Activated CD4-positive, alpha-beta T cell treated with anti-CD3 and anti-CD28 coated beads, Interleukin-2, Interleukin-6, amounts not matched to agents 100 ng/mL and 50 ng/mL, durations not matched to agents 16 hours and 8 hours (primary cell): ENCODE results near the gene EMC1.

Experiments used
- DNase-seq: peaks from one replicate; pipeline ENCODE4 v3.0.0-alpha.2; 2020

Gene EMC1

DNA sequence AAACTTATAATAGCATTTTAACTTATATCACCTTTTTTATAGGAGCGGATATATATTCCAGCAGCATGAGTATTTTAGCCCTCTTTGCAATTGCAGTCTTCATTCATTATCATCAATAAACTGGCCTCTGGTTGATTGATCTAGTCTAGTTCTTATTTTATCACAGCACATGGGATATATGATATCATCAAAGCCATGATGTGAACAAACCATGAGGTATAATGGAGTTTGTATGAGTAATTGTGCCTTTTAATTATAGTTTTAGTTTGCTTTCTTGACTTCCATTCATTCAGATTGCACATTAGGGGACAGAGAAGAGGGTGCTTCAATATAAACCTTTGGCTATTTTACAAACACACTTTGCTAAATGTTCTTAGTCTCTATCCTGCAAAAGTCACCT, 37.7 kb downstream of the EMC1 start:
- no peak for DNase-seq

DNA sequence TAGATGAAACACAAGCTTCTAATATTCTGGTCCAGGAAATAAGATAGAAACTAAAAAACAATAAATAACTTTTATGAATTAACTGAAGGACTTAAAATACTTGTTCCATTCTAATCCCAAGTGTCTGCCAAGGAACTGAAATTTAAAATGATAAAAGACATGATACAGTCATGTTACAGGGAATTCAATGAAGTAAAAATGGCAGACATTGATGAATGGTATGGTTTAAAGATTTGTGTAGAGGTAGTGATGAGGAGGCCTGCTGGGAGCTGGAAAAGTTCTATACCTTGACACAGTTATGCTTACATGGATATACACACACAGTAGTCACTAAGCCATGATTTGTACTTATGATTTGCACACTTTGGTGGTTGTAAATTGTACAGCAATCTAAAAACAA, 39.2 kb downstream of the EMC1 start:
- DNase-seq: no peak

DNA sequence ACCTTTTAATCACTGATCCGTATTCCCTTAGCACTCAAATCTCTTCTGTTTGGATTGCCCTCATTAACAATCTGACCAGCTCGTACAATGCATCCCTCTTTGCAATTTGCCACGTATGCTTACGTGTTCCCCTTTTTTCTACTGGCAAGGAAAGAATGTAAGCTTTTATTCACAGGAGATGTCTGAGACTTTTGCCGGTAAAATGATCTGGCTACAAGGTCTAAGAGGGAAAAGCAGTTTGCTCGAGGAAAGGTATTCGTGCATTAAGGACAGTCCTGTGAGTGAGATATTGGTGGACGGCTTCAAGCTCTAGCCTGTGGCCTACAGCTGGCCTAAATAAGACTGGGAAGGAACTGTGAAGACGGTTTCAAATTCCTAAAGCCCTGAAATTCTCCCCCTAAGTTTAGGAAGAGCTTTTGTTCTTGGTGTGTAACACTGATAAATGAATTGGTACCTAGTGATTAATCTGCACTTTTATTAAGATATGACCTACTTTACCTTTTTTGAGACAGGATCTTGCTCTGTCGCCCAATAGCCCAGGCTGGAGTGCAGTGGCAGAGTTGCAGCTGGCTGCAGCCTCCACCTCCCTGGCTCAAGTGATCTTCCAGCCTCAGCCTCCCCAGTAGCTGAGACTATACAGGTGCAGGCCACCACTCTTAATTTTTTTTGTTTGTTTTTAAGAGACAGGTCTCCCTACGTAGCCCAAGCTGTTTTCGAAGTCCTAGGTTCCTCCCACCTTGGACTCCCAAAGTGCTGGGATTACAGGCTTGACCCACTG, 40.4 kb downstream of the EMC1 start:
- no peak for DNase-seq

DNA sequence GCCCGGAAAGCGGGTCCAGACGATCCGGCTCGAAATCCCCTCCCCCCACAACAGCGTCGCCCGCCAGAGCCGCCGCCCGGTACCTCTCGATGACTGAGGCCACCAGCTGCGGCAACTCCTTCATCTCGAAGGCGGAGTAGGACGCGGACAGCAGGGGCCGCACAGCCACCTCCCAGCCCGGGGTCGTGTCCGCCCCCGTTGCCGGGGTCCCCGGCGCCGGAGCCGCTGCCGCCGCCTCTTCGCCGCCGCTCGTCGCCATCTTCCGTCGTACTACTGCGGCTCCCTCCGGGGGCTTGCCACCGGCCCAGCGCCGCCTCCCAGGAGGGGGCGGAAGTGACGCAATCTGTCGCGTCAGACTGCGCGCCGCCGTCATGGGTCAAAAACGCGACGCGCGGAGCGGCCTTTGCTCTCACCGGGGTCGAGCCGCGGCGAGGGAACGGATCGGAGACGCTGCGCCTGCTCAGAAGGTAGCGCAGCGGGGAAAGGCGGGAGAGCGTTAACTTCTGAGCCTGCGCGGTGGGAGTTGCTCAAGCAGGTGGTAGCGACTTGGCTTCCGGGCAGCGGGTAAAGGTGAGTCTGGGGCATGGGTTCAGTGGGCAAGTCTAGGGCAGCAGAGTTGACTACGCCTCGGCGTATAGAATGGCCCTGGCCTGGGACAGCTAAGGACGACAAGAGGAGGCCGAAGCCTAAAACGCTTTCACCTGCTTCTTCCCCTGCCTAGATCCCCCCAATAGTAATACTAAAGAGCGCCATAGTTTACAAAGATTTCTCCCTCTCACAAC, 41.1 kb downstream of the EMC1 start, which contains the start of gene UBR4:
Gene UBR4, minus strand, starts transcription at position 277 of the 782 bp plus-strand sequence. Its CDS starts 18 bp downstream, at position 259.
- peak; percentile 98 for DNase-seq

DNA sequence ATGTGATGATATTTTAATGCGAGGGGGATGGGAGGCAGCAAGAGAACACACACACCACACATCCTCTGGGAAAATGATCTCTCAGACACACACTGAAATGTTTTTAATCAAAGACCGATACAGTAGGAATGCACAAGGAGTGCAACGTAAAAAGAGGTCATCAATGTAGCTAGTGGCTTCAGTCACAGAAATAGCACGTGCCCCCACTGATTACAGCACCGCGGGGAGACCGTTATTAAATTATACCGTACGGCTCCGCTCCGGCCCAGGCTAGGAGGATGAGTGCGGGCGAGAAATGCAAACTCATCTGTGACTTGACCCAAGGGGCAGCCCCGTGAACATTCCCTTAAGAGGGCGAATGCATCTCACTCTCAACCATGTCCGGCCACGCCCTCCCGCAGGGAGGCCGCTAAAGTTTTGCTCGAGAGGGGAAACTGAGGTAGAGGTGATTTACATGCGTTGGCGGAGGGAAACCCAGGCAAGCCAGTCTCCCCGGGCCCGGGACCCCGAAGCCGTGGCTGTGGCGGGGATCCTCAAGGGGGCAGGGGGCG, 41.8 kb downstream of the EMC1 start:
- peak; percentile 79 for DNase-seq

DNA sequence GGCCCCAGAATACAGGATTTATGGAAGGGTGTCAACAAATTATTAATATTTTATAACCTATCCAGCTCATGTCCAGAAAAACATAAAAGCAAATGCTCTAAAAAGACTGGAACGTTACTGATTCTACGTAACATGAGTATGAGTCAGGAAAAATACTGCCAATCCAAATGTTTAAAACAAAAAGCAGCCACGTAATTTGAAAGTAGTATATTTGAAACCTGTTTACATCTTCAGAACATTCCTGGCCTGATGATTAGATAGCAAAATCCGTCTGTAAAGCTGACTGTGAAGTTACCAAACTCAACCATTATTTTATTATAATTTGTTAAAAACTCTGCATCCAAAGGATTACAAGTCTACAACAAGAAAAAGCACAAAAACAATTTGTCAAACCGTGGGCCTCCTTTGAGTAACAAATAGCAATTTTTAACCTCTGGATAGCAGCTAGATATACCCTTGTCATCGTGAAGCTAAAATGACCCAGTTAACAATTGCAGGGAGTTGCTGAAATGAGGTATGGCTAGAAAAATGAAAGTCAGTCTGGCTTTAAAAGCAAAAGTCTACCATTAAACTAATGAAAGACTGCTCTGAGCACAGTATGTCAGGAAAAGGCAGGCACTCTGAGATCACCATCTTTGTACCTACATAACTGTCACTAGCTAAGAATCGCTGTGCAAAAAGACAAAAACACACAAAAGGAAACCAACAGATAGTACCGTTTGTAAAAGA, 42.5 kb downstream of the EMC1 start:
- no peak for DNase-seq

DNA sequence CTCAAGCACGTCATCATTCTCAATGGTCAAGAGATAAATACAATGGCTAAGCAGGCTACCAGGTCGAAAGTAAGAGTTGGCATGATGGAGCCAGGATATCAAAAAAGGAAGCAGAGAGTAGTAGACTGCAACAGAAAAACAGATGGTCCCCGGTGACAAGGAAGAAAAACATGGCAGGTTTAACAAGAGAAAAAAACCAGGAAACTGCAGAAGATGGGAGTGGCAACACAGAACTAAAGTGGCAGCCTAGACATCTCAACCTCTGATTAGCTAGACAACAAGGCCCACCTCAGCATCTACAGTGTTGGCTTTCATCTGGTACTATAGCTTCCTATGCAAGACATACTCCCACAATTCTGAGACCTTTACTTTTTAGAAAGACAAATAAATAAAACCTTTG, 44.4 kb downstream of the EMC1 start:
- DNase-seq: no peak

DNA sequence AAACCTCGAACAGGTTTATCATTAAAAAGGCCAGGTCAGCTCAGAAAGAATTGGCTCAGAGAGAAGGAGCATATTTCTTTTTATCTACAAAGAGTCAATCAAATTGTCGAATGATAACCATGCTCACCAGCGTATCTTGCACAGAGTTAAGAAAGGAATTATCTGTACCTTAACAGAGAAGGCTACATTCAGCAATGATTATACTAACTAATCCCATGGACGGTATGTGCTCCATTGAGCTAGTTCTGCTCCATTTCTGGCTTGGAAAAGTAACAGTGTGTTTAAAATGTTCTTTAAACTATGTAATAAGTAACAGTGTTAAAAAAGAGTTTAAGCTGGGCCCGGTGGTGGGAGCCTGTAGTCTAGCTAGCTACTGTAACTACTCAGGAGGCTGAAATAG, 45.5 kb downstream of the EMC1 start:
- no peak for DNase-seq

DNA sequence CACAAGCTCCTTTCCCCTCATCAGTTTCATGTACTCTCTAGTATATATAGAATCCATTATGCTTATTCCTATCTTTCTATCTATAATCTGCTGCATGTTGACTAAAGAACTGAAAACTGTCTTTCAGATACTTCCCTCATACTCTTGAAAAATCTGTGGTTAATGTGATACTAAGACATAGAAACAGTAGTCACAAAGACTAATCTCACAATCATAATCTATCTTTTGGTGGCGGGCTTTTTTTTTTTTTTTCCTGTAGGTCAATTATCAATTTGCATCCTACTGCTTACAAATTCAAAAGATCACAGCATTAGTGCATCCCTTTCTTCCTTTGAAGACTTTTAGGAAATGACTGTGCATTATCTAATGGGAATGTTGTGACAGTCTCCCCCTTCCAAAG, 45.9 kb downstream of the EMC1 start:
- DNase-seq: peak; percentile 28

DNA sequence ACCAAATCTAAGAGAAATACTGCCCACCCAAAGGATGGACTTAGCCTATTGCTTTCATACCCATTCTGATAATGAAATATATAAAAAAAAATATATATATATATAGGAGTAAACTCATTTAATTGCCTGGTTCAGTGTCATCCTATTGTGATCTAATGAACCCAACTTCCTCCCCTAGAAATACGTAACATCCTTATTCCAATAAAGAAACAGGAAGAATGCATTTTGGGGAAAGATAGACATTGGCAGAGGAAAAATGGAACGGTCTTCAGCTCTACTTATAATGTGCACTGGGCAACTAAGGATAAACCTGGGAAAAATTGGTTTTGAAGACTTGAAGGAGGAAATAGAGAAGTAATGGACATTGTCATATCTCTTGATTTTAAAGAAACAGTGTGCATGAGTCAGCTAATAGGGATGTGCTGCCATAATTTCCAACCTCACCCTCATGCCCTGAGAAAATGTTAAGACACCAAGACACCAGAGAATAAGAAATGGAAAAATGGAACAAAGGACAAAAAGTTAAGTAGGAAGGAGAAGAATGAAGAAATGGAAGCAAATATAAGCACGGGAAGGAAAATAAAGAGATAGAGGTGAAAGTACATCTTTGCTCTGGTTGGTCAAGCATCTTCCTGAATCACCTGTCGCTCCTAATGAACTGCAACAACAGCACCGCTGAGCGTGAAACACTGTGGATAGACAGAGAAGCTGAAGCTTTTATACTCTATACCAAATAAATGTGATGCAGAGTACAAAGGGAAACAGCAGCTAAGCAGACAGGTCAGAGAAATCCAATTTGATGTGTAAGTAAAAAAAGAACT, 46.7 kb downstream of the EMC1 start:
- no peak for DNase-seq

DNA sequence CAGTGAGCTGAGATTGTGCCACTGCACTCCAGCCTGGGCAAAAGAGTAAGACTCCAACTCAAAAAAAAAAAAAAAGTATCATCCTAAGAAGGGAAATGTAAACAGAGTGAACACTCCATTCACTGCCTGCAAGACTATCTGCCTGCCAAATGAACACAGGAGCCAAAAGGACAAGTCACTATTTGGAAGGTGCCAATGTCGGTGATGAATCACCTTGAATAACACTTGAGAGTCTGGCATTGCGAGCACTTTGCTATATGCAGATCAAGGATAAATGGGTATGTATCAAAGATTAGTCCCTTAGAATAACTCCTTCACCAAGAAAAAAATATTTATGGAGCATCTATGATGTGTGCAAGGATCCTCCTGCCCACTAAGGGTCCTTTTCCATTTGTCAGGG, 47.9 kb downstream of the EMC1 start:
- DNase-seq: no peak

DNA sequence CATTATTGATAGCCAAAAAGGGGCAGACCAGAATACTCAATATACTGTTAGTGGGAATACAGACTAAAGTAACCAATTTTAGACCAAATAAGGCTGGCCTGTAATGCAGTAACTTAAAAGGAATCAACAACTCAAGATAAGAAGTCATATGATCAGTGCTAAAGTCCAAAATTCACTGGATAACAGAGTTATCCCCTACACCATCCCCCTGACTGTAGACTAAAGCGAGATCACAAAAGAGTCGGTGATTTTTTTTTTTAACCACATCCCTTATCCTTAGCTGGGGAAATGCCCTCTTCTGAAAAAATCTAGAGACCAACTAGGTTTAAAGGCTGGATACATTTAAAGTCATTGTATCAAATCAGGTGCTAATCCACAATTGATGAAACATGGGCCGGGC, 48.9 kb downstream of the EMC1 start:
- no peak for DNase-seq

DNA sequence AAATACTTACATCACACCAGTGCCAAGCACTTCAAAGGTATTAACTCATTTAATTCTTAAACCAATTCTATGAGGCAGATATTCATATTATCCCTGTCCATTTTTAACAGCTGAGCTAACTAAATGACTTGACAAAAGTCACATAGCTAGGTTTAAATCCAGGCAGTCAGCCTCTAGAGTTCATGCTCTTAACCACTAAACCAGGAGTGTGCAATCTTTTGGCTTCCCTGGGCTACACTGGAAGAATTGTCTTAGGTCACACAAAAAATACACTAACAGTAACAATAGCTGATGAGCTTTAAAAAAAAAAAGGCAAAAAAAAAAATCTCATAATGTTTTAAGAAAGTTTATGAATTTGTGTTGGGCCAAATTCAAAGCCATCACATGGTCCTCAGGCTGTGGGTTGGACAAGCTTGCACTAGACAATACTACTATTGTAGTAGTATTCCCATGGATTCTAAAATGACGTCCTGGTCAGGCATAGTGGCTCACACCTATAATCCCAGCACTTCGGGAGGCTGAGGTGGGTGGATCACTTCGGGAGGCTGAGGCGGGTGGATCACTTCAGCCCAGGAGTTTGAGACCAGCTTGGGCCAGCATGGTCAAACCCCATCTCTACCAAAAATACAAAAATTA, 51.2 kb downstream of the EMC1 start:
- no peak for DNase-seq

DNA sequence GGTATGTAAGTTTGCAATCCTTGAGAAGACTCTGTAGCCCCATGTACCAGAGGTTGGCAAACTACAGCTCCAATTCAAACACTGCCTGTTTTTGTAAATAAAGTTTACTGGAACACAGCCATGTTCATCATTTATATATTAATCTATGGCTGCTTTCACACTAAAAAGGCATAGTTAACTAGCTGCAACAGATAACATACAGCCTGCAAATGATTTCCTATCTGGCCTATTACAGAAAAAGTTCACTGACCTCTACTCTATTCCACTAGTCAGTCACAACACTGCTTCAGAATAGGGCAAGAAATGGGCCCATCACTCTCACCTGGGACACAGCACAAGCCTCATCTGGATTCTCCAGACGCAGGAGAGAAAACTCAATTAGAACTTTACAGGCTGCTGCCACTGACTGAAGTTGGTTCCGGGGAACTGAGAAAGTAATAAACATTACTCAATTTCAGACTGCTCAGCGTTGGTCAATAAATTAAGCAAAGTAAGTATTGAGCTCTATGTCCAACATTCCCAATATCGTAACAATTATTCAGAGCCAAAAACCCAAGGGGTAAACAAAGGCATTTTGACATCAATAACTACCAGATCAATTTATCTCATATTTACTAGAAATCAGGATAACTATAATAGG, 51.9 kb downstream of the EMC1 start:
- no peak for DNase-seq

DNA sequence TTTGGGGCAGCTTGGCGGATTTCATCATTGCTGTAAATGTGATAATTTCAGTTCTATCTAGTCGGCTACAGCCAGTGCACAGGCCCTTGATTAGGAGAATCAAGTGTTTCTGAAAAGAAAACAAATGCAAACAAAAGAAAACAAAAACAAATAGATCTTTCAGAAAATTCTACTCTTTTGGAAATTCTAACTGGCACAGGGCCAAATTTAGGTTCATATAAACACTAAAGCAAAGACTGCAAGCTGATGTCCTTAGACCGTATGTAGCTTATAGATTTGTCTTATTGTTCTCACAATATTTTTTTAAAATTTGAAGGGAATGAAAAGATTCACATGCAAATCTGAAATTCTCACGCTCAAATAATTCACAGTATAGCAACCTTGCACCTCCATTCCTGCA, 52.5 kb downstream of the EMC1 start:
- no peak for DNase-seq

DNA sequence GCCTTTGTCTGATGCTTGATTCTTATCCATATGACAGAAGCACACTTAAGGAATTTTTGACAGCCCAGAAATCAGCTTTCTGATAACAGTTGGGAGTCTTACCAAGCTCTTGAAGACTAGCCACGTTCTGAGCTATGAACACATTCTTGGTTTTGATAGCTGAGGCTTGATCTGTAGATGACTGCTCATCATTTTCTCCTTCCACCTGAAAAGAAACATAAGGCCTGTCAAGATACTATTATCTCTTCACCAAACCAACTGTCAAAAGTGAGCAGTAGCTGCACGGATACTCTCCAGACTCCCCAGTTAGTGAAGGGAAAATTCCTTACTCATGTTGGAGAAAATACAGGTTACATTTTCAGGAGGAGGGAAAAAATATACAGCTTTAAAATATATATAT, 53.5 kb downstream of the EMC1 start:
- no peak for DNase-seq

DNA sequence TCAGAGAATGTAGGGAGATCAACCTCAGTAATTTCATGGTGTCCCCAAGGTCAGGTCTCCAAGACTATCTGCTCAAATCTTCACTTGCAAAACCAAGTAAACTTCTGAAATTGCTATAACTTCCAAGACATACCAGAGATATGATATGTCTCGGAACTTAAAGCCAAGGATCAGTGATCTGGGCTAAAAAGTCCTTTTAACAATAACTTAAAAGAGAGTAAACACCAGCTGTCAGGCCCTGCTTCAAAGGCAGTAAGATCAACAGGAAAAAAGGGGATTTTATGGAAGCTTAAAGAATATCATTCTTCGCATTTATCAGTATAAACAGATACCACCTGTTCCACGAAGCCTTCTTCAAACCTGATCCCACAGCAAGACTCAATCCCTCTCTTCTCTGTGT, 55.0 kb downstream of the EMC1 start:
- DNase-seq: no peak

DNA sequence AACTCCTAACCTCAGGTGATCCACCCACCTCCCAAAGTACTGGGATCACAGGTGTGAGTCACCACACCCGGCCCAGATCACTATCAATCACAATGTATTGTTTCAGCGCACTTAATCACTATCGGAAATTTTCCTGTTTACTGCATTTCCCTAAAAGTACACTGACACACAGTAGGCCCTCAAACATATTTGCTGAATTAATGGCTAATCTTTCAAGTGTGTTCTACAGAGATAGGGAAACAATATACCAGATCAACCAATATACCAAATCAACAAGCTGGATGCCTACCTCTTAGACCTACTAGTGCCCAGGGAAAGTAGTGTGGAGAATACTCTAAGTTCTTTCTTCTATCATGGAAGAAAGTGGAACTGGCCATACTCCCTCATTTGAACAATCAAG, 58.3 kb downstream of the EMC1 start:
- no peak for DNase-seq

DNA sequence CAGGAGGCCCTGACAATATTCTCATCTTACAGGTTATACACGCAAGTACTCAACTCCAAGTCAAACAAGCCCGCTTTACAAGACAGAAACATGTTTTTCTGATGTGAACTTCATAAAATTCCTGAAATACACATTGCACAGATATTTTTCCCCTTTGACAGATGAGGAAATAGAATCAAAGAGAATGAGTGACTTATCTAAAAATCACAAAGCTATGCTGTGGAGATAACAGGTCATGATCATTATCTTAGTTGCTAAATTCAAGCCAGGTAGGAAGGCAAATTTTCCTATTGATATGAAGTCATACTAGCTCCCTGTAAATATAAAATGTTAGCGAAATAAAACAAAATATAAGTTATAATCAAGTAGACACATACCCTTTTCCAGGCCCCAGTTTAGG, 59.5 kb downstream of the EMC1 start:
- DNase-seq: no peak

DNA sequence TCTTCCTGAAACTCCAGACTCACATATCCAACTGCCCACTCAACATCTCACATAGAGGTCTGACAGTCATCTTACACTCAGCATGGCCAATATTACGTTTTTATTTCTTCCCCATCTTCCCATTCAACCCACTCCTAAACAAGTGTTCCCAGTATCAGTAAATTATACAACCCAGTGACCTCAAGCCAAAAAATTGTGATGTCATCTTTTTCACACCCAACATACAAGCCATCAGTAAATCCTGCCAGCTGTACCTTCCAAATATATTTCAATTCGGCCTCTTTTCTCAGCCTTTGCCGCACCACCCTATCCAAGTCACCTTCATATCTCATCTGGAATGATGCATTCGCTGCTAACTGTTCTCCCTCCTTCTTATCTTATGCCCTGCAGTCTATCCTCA, 60.9 kb downstream of the EMC1 start:
- DNase-seq: no peak

DNA sequence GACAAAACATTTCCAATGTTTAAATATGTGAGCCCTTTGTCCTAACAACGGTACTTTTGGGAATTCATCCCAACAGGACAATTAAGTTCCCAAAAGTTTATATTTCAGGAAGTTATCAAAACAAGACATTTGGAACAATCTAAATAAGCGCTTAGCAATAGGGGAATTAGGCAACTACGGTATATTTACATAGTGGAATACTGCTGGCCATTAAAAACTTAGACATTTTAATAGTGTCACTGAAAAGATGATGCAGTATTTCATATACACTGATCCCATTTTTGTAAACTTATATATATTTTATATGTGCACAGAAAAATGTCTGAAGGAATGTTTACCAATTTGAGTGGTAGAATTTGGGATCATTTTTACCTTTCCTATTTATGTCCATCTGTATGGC, 62.1 kb downstream of the EMC1 start:
- DNase-seq: no peak

DNA sequence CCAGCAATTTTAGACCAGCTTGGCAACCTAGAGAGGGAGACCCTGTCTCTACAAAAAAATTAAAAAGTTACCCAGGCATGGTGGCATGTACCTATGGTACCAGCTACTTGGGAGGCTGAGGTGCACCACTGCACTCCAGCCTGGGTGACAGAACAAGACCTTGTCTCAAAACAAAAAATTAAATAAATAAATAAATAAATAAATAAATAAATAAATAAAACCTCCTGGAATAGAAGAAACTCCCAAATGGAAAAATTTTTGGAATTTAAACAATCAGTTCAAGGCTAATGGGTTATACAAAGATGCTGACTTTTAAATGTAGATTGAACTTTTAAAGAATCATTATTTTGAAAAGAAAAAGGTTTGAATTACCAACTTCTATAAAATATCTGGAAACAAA, 63.5 kb downstream of the EMC1 start:
- DNase-seq: no peak
